Tibial nerve (tissue), 3 donors: Measurements from ENCODE around the gene RABEP1.

Source experiments
- CTCF ChIP-seq, 5 experiments: fragments of 200-600 bp in 3 of 5; fragments of 450-650 bp in 2 of 5; sonication (generic) in 3 of 5; IDR thresholded peaks; one replicate each; pipeline ENCODE4 v1.5.1; 2016 to 2019; ENCODE audit warnings: antibody characterized with exemption in 5 of 5, mild to moderate bottlenecking in 3 of 5, moderate library complexity in 2 of 5
- POLR2A ChIP-seq, 2 donors: fragments of 450-650 bp; IDR thresholded peaks; one replicate each; pipeline ENCODE4 v1.6.1; 2017; ENCODE audit warnings: antibody characterized with exemption in 2 of 2, mild to moderate bottlenecking in 2 of 2, moderate library complexity in 2 of 2

GRCh38 chr17:5391678-5392077 lies 109.6 kb downstream of the RABEP1 start:
- TF ChIP-seq CTCF (IDR thresholded peaks at IDR 0.05) (no peak), POLR2A (IDR thresholded peaks at IDR 0.05) (no peak)
